H9 (cell line): Measurements from ENCODE around the gene RPL22. TPM values are rescaled to one million over a fixed set of nuclear protein-coding genes. Genes with fewer than 3 reads are reported as not detected.

ENCODE experiments used
- DNase-seq: peaks from one replicate; pipeline ENCODE4 v3.0.0-alpha.2; 2017
- H2AFZ ChIP-seq: one replicate; pipeline ENCODE4 v1.6.1; 2013; ENCODE audit warnings: mild to moderate bottlenecking, low read length, control low read depth, moderate library complexity
- H2AK5ac ChIP-seq: 2 replicates; pipeline ENCODE4 v1.6.1; 2013; ENCODE audit warnings: low read length, control low read depth, mixed read lengths; ENCODE audit not compliant: insufficient read length
- H2BK120ac ChIP-seq: one replicate; pipeline ENCODE4 v1.6.1; 2013; ENCODE audit warnings: low read depth, mild to moderate bottlenecking, low read length, control low read depth, inconsistent platforms; ENCODE audit not compliant: poor library complexity, severe bottlenecking
- H2BK12ac ChIP-seq: 2 replicates; pipeline ENCODE4 v1.6.1; 2013; ENCODE audit warnings: low read length, control low read depth, mixed read lengths, low read depth; ENCODE audit not compliant: insufficient read length
- H2BK15ac ChIP-seq: 2 replicates; pipeline ENCODE4 v1.6.1; 2013; ENCODE audit warnings: low read depth, low read length, control low read depth
- H2BK20ac ChIP-seq: one replicate; pipeline ENCODE4 v1.6.1; 2013; ENCODE audit warnings: low read depth, mild to moderate bottlenecking, low read length, control low read depth, inconsistent platforms; ENCODE audit not compliant: poor library complexity, severe bottlenecking
- H2BK5ac ChIP-seq: 2 replicates; pipeline ENCODE4 v1.6.1; 2013; ENCODE audit warnings: low read length, control low read depth, mixed read lengths; ENCODE audit not compliant: insufficient read length
- H3K14ac ChIP-seq: 2 replicates; pipeline ENCODE4 v1.6.1; 2013; ENCODE audit warnings: low read length, control low read depth; ENCODE audit not compliant: insufficient read depth
- H3K18ac ChIP-seq: 2 replicates; pipeline ENCODE4 v1.6.1; 2013; ENCODE audit warnings: low read depth, mild to moderate bottlenecking, mixed read lengths, low read length, control low read depth; ENCODE audit not compliant: insufficient read length
- H3K23ac ChIP-seq: 2 replicates; pipeline ENCODE4 v1.6.1; 2013; ENCODE audit warnings: low read length, control low read depth, mixed read lengths, low read depth; ENCODE audit not compliant: insufficient read length
- H3K23me2 ChIP-seq: 2 replicates; pipeline ENCODE4 v1.6.1; 2013; ENCODE audit warnings: low read depth, mild to moderate bottlenecking, mixed read lengths, low read length, control low read depth; ENCODE audit not compliant: insufficient read length, poor library complexity, severe bottlenecking
- H3K27ac ChIP-seq: 2 replicates; pipeline ENCODE4 v1.5.1; 2013; ENCODE audit warnings: low read length, control low read depth, mixed read lengths, low read depth; ENCODE audit not compliant: insufficient read length
- H3K27me3 ChIP-seq: 2 replicates; pipeline ENCODE4 v1.6.1; 2013; ENCODE audit warnings: low read length, control low read depth, inconsistent platforms; ENCODE audit not compliant: insufficient read depth
- H3K4ac ChIP-seq: 2 replicates; pipeline ENCODE4 v1.6.1; 2013; ENCODE audit warnings: low read depth, mild to moderate bottlenecking, control low read depth, inconsistent platforms, low read length, moderate library complexity
- H3K4me1 ChIP-seq: 2 replicates; pipeline ENCODE4 v1.6.1; 2013; ENCODE audit warnings: low read length, control low read depth, inconsistent platforms; ENCODE audit not compliant: insufficient read depth
- H3K4me2 ChIP-seq: 2 replicates; pipeline ENCODE4 v1.6.1; 2013; ENCODE audit warnings: low read length, control low read depth, mixed read lengths; ENCODE audit not compliant: insufficient read length, insufficient read depth
- H3K56ac ChIP-seq: 2 replicates; pipeline ENCODE4 v1.6.1; 2013; ENCODE audit warnings: low read depth, mild to moderate bottlenecking, mixed read lengths, low read length, control low read depth; ENCODE audit not compliant: insufficient read length
- H3K79me1 ChIP-seq: 2 replicates; pipeline ENCODE4 v1.6.1; 2013; ENCODE audit warnings: low read depth, mild to moderate bottlenecking, moderate library complexity, low read length, control low read depth, inconsistent platforms; ENCODE audit not compliant: insufficient read depth, poor library complexity, severe bottlenecking
- H3K79me2 ChIP-seq: 2 replicates; pipeline ENCODE4 v1.6.1; 2013; ENCODE audit warnings: low read length, control low read depth, inconsistent platforms; ENCODE audit not compliant: insufficient read depth
- H3K9ac ChIP-seq: 2 replicates; pipeline ENCODE4 v1.6.1; 2013; ENCODE audit warnings: low read length, control low read depth, mixed read lengths; ENCODE audit not compliant: insufficient read length; ENCODE audit errors: extremely low read depth
- H3K9me3 ChIP-seq: one replicate; pipeline ENCODE4 v1.6.1; 2013; ENCODE audit warnings: low read depth, low read length, inconsistent platforms; ENCODE audit not compliant: control insufficient read depth
- H3T11ph ChIP-seq: one replicate; pipeline ENCODE4 v1.6.1; 2013; ENCODE audit warnings: mild to moderate bottlenecking, low read length, control low read depth, inconsistent platforms
- H4K20me1 ChIP-seq: one replicate; pipeline ENCODE4 v1.6.1; 2013; ENCODE audit not compliant: control insufficient read depth, insufficient read length, insufficient read depth
- H4K5ac ChIP-seq: 2 replicates; pipeline ENCODE4 v1.6.1; 2013; ENCODE audit warnings: low read depth, mild to moderate bottlenecking, mixed read lengths, low read length, control low read depth; ENCODE audit not compliant: insufficient read length
- H4K8ac ChIP-seq: replicated peaks from 2 replicates; pipeline ENCODE4 v1.6.1; 2013; ENCODE audit warnings: low read length, control low read depth, mixed read lengths, low read depth; ENCODE audit not compliant: insufficient read length
- H4K91ac ChIP-seq: 2 replicates; pipeline ENCODE4 v1.6.1; 2013; ENCODE audit warnings: low read depth, mild to moderate bottlenecking, moderate library complexity, mixed read lengths, low read length, control low read depth; ENCODE audit not compliant: insufficient read length
- H3K27ac Mint-ChIP-seq, 3 experiments: 2 replicates in 2 of 3; 3 replicates in 1 of 3; pipeline ENCODE4 v1.8.0; 2020 to 2021; ENCODE audit warnings: mixed read lengths in 3 of 3, mild to moderate bottlenecking in 1 of 3, moderate library complexity in 1 of 3
- H3K27me3 Mint-ChIP-seq: 2 replicates; pipeline ENCODE4 v1.8.0; 2021; ENCODE audit warnings: low read depth, mild to moderate bottlenecking, moderate library complexity, mixed read lengths
- H3K36me3 Mint-ChIP-seq, 3 experiments: 2 replicates in 2 of 3; 3 replicates in 1 of 3; pipeline ENCODE4 v1.8.0; 2020 to 2021; ENCODE audit warnings: low read depth in 3 of 3, mixed read lengths in 3 of 3; ENCODE audit not compliant: insufficient read depth in 1 of 3
- H3K4me1 Mint-ChIP-seq, 2 experiments: 2 replicates each; pipeline ENCODE4 v1.8.0; 2020; ENCODE audit warnings: mixed read lengths in 2 of 2
- H3K4me3 Mint-ChIP-seq, 2 experiments: 2 replicates in 1 of 2; 3 replicates in 1 of 2; pipeline ENCODE4 v1.8.0; 2020 to 2021; ENCODE audit warnings: mild to moderate bottlenecking in 2 of 2, mixed read lengths in 2 of 2, moderate library complexity in 1 of 2
- H3K9me3 Mint-ChIP-seq, 2 experiments: 2 replicates in 1 of 2; 3 replicates in 1 of 2; pipeline ENCODE4 v1.8.0; 2020; ENCODE audit warnings: mild to moderate bottlenecking in 2 of 2, mixed read lengths in 2 of 2, moderate library complexity in 1 of 2
- WGBS: extraction: QIAGEN DNeasy Blood & Tissue Kit; methylation state at CpG from one replicate; pipeline ENCODE4 v1.1.7; 2013; ENCODE audit warnings: missing lambda C conversion rate, low lambda C conversion rate, mixed read lengths; ENCODE audit not compliant: insufficient read length; ENCODE audit errors: extremely low coverage; 5-methylcytosine and 5-hydroxymethylcytosine counted together
- total RNA-seq: library from RNA; stranded (reverse); gene quantifications from 2 replicates; pipeline ENCODE4 v1.2.1, GENCODE V29; 2021
- TF ChIP-seq, protein P1 (sequence below): fragments of 200-600 bp; sonication (generic); conservative IDR thresholded peaks from 3 replicates; pipeline ENCODE4 v1.8.0; 2021; ENCODE audit warnings: antibody characterized with exemption, mild to moderate bottlenecking

The RPL22 gene
- total RNA-seq, 1 experiment from 2014 or later, result 582 TPM

- Histone ChIP-seq H3K27me3 (peaks cover 14% of the 10 kb centered on the region; the same call in 1 of the 2 replicates), H3K79me1 (no peaks in the 10 kb centered on the region), H2BK20ac (no peak overlapping the region), H4K91ac (no peak overlapping the region), H3K14ac (no peak overlapping the region), H3K4me1 (no peaks in the 10 kb centered on the region), H2AFZ (no peak overlapping the region), H3K27ac (no peak overlapping the region), H2AK5ac (no peak overlapping the region), H4K5ac (no peak overlapping the region), H3K4me2 (no peak overlapping the region), H3K56ac (no peak overlapping the region), H3K18ac (no peak overlapping the region), H3K79me2 (no peaks in the 10 kb centered on the region), H2BK12ac (no peak overlapping the region), H3K4ac (no peak overlapping the region), H3K23ac (no peak overlapping the region), H3K23me2 (no peaks in the 10 kb centered on the region), H2BK5ac (no peak overlapping the region), H4K8ac (no peak overlapping the region), H2BK120ac (no peak overlapping the region), H3K9me3 (no peaks in the 10 kb centered on the region), H2BK15ac (no peak overlapping the region), H3K9ac (no peak overlapping the region), H4K20me1 (no peaks in the 10 kb centered on the region), H3T11ph (no peak overlapping the region)
- Mint-ChIP-seq H3K36me3 (no peaks in the 10 kb centered on the region), H3K4me3 (no peak overlapping the region), H3K9me3 (no peaks in the 10 kb centered on the region), H3K4me1 (peaks cover 14% of the 10 kb centered on the region in 2 experiments), H3K27ac (no peak overlapping the region), H3K27me3 (peaks cover 15% of the 10 kb centered on the region)
- WGBS, result no CpG with 5 or more reads among the region's 5 CpGs
- DNase-seq, result no peak
- TF ChIP-seq, protein P1, sequence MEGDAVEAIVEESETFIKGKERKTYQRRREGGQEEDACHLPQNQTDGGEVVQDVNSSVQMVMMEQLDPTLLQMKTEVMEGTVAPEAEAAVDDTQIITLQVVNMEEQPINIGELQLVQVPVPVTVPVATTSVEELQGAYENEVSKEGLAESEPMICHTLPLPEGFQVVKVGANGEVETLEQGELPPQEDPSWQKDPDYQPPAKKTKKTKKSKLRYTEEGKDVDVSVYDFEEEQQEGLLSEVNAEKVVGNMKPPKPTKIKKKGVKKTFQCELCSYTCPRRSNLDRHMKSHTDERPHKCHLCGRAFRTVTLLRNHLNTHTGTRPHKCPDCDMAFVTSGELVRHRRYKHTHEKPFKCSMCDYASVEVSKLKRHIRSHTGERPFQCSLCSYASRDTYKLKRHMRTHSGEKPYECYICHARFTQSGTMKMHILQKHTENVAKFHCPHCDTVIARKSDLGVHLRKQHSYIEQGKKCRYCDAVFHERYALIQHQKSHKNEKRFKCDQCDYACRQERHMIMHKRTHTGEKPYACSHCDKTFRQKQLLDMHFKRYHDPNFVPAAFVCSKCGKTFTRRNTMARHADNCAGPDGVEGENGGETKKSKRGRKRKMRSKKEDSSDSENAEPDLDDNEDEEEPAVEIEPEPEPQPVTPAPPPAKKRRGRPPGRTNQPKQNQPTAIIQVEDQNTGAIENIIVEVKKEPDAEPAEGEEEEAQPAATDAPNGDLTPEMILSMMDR, result no peak
Measured at GRCh38 chr1:6176779-6177178, 22.6 kb downstream of the RPL22 start.
